Ovary (tissue), 3 donors: ENCODE results near the gene C16orf92.

Experiments
- CTCF ChIP-seq, 3 donors: fragments of 450-650 bp in 2 of 3; fragments of 200-600 bp in 1 of 3; IDR thresholded peaks; one replicate each; pipeline versions ENCODE4 v1.5.1 to v1.8.0; 2016 to 2022; ENCODE audit warnings: antibody characterized with exemption in 3 of 3, mild to moderate bottlenecking in 1 of 3
- EP300 ChIP-seq: sonication (generic); formaldehyde crosslinking; IDR thresholded peaks from one replicate; pipeline ENCODE4 v1.6.1; 2017; ENCODE audit warnings: antibody characterized with exemption
- POLR2A ChIP-seq: fragments of 450-650 bp; IDR thresholded peaks from one replicate; pipeline ENCODE4 v1.6.1; 2017; ENCODE audit warnings: antibody characterized with exemption, mild to moderate bottlenecking, moderate library complexity
- donor health status: DM: no; HTN: no; CAD: no.

- TF ChIP-seq CTCF (IDR thresholded peaks at IDR 0.05) (no peak), POLR2A (no peak), EP300 (no peak)
Measured at GRCh38 chr16:29978081-29978480, 44.9 kb upstream of the C16orf92 start.
